ENCODE data around the gene KRTAP9-4.
"Not testable (repeated sequence)": the region's sequence is repeated elsewhere in the genome, so short reads cannot be mapped to it uniquely, and the experiment has no call there.

The KRTAP9-4 gene

GRCh38 chr17:41275648-41276190 lies 26.2 kb downstream of the KRTAP9-4 start, which contains the start of gene KRTAP9-7:
KRTAP9-7 (plus strand) TSS chr17:41275698; CDS start chr17:41275698, 0 bp downstream.
- H3K4me1 ChIP-seq (ENCODE audit: control insufficient read depth, insufficient read depth, low read length); H3K4me3 ChIP-seq (ENCODE audit: low read length); H3K27me3 ChIP-seq (ENCODE audit: control insufficient read depth, insufficient read depth, low read length); H3K36me3 ChIP-seq (ENCODE audit: control insufficient read depth, insufficient read depth, low read length); H3K27ac ChIP-seq (ENCODE audit: low read depth, low read length); H3K9ac ChIP-seq (ENCODE audit: low read length): not testable (repeated sequence)

- no peaks in the 10 kb centered on the region for H3K36me3 ChIP-seq (ENCODE audit: control insufficient read depth, insufficient read depth, low read length)
- H3K4me3 ChIP-seq (ENCODE audit: low read length), result no peak overlapping the region
- H3K27ac ChIP-seq (ENCODE audit: low read depth, low read length), result no peak overlapping the region
- H3K4me1 ChIP-seq (ENCODE audit: control insufficient read depth, insufficient read depth, low read length), result no peaks in the 10 kb centered on the region
- H3K9ac ChIP-seq (ENCODE audit: low read length), result no peak overlapping the region
- no peaks in the 10 kb centered on the region for H3K27me3 ChIP-seq (ENCODE audit: control insufficient read depth, insufficient read depth, low read length)
These were observed 28.9 kb downstream of the KRTAP9-4 start for GRCh38 chr17:41278176-41278955.

GRCh38 chr17:41284043-41284442 lies 34.6 kb downstream of the KRTAP9-4 start:
- Histone ChIP-seq H3K36me3 (ENCODE audit: control insufficient read depth, insufficient read depth, low read length) (no peaks in the 10 kb centered on the region), H3K9ac (ENCODE audit: low read length) (no peak overlapping the region), H3K27me3 (ENCODE audit: control insufficient read depth, insufficient read depth, low read length) (no peaks in the 10 kb centered on the region), H3K27ac (ENCODE audit: low read depth, low read length) (no peak overlapping the region), H3K4me1 (ENCODE audit: control insufficient read depth, insufficient read depth, low read length) (no peaks in the 10 kb centered on the region), H3K4me3 (ENCODE audit: low read length) (no peak overlapping the region)

GRCh38 chr17:41284546-41284945 lies 35.1 kb downstream of the KRTAP9-4 start:
- Histone ChIP-seq H3K27ac (ENCODE audit: low read depth, low read length) (no peak overlapping the region), H3K4me1 (ENCODE audit: control insufficient read depth, insufficient read depth, low read length) (no peaks in the 10 kb centered on the region), H3K4me3 (ENCODE audit: low read length) (no peak overlapping the region), H3K9ac (ENCODE audit: low read length) (no peak overlapping the region), H3K36me3 (ENCODE audit: control insufficient read depth, insufficient read depth, low read length) (no peaks in the 10 kb centered on the region), H3K27me3 (ENCODE audit: control insufficient read depth, insufficient read depth, low read length) (no peaks in the 10 kb centered on the region)

- H3K36me3 ChIP-seq (ENCODE audit: control insufficient read depth, insufficient read depth, low read length), result no peaks in the 10 kb centered on the region
- H3K4me3 ChIP-seq (ENCODE audit: low read length), result no peak overlapping the region
- H3K9ac ChIP-seq (ENCODE audit: low read length), result no peak overlapping the region
- H3K27ac ChIP-seq (ENCODE audit: low read depth, low read length), result no peak overlapping the region
- no peaks in the 10 kb centered on the region for H3K4me1 ChIP-seq (ENCODE audit: control insufficient read depth, insufficient read depth, low read length)
- no peaks in the 10 kb centered on the region for H3K27me3 ChIP-seq (ENCODE audit: control insufficient read depth, insufficient read depth, low read length)
These were observed 37.6 kb downstream of the KRTAP9-4 start for GRCh38 chr17:41287050-41287449.

GRCh38 chr17:41294016-41294415 lies 44.5 kb downstream of the KRTAP9-4 start:
- no peaks in the 10 kb centered on the region for H3K27me3 ChIP-seq (ENCODE audit: control insufficient read depth, insufficient read depth, low read length)
- H3K4me1 ChIP-seq (ENCODE audit: control insufficient read depth, insufficient read depth, low read length), result no peaks in the 10 kb centered on the region
- H3K4me3 ChIP-seq (ENCODE audit: low read length), result no peak overlapping the region
- no peaks in the 10 kb centered on the region for H3K36me3 ChIP-seq (ENCODE audit: control insufficient read depth, insufficient read depth, low read length)
- no peak overlapping the region for H3K9ac ChIP-seq (ENCODE audit: low read length)
- no peak overlapping the region for H3K27ac ChIP-seq (ENCODE audit: low read depth, low read length)

GRCh38 chr17:41296846-41297245 lies 47.4 kb downstream of the KRTAP9-4 start:
- no peak overlapping the region for H3K27ac ChIP-seq (ENCODE audit: low read depth, low read length)
- H3K27me3 ChIP-seq (ENCODE audit: control insufficient read depth, insufficient read depth, low read length), result no peaks in the 10 kb centered on the region
- H3K36me3 ChIP-seq (ENCODE audit: control insufficient read depth, insufficient read depth, low read length), result no peaks in the 10 kb centered on the region
- H3K9ac ChIP-seq (ENCODE audit: low read length), result no peak overlapping the region
- H3K4me1 ChIP-seq (ENCODE audit: control insufficient read depth, insufficient read depth, low read length), result no peaks in the 10 kb centered on the region
- H3K4me3 ChIP-seq (ENCODE audit: low read length), result no peak overlapping the region

- Histone ChIP-seq H3K27me3 (ENCODE audit: control insufficient read depth, insufficient read depth, low read length) (no peaks in the 10 kb centered on the region), H3K4me1 (ENCODE audit: control insufficient read depth, insufficient read depth, low read length) (no peaks in the 10 kb centered on the region), H3K27ac (ENCODE audit: low read depth, low read length) (no peak overlapping the region), H3K4me3 (ENCODE audit: low read length) (no peak overlapping the region), H3K36me3 (ENCODE audit: control insufficient read depth, insufficient read depth, low read length) (no peaks in the 10 kb centered on the region), H3K9ac (ENCODE audit: low read length) (no peak overlapping the region)
These were observed 49.1 kb downstream of the KRTAP9-4 start for GRCh38 chr17:41298458-41299135.

Data from rectal smooth muscle tissue (tissue), 1 donor.